Cerebellar nuclear complex (tissue), 1 donor: Measurements from ENCODE around the gene SPDYE2.
"Not testable (repeated sequence)": the region's sequence is repeated elsewhere in the genome, so short reads cannot be mapped to it uniquely, and the experiment has no call there.

Experiments
- DNase-seq, 2 experiments: peaks; one replicate each; lab custom pipeline; 2025; lab: John Stamatoyannopoulos, UW

Gene SPDYE2

GRCh38 chr7:102540604-102541003 lies 10.4 kb upstream of the SPDYE2 start:
- DNase-seq, result not testable (repeated sequence)

DNA sequence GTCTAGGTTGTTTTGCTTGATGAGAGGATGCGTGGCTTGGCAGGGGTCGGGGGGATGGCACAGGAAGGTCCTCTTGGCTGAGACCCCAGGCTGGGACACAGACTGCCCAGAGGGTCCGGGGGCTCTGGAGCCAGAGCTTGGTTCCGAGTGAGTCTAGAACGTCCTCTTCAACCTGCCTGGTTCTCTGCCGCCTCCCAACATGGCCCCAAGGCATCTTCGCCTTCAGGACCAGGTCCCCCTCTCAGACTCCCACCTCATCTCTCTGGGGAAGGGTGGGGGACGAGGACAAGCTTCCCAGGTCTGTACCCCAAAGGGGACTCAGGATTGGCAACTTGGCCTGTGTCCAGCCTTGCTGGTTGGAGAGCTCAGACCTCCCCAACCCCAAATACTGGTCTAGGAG lies 8.9 kb upstream of the SPDYE2 start:
- not testable (repeated sequence) for DNase-seq

DNA sequence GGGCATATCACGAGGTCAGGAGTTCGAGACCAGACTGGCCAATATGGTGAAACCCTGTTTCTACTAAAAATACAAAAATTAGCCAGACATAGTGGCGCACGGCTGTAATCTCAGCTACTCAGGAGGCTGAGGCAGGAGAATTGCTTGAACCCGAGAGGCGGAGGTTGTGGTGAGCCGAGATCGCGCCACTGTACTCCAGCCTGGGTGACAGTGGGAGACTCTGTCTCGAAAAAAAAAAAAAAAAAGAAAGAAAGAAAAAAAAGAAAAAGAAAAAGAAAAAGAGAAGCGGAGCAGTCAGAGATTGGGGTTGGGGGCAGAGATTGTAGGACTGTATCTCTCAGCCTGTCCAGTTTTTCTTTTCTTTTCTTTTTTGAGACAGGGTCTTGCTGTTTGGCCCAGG lies 8.3 kb upstream of the SPDYE2 start:
- not testable (repeated sequence) for DNase-seq

DNA sequence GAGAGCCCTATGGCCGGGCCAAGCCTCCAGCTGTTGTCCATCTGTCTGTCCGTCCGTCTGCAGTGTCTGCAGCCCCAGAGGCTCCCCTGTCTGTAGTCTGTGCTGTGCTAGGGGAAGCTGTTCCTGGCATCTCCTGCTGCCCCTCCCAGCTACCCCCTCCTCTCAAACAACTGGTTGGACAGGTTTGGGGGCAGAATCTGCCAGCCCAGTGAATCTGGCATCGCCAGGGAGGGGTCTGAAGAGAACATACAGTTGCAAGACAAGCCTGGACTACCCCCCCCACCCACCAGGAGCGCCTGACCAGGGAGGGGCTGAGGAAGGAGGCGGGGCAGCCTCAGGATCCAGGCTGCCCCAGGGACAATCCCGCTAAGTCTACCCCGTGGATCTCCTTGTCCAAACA lies 7.4 kb upstream of the SPDYE2 start, which contains the start of gene UPK3BL2:
Gene UPK3BL2 (minus strand): TSS at position 101 of the 400 bp plus-strand sequence. CDS start 60 bp downstream, at position 41.
- DNase-seq, result not testable (repeated sequence)

GRCh38 chr7:102544372-102544771 lies 6.7 kb upstream of the SPDYE2 start:
- DNase-seq, result not testable (repeated sequence)

- not testable (repeated sequence) for DNase-seq
Observed at GRCh38 chr7:102545288-102545687, 5.7 kb upstream of the SPDYE2 start.

DNA sequence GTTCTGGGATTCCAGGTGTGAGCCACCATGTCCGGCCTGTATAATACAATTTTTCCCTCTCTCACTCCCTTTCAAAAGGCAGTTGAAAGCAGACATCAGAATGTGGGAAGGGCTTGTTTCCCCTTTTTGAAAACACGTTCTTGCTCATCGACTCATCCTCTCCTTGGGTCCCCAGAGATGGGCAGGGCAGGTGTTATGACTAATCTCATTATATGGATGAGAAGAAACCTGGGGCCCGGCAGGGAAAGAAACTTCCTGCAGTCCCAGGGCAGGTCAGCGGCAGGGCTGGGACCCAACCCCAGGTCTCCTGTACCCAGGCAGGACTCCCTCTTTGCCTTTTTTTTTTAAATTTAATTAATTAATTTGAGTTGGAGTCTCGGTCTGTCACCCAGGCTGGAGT lies 4.7 kb upstream of the SPDYE2 start:
- DNase-seq, result not testable (repeated sequence)

DNA sequence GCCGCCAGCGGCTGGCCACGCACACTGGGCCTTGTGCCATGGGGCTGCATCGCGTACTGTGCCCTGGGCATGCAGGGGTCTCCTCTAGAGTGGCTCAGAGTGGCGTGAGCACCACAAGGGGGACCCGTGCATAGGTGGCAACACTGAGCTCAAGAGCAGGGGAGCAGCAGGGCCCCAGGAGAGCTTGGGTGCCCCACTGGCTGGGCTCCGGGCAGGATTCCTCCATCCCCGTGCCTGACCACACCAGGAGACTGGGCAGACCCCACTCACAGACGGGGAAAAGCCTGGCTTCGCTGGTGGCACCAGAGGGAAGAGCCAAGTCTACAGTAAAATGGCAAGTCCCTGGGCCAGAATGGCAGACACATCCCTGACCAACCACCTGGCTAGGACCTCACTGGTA lies 17.6 kb downstream of the SPDYE2 start:
- not testable (repeated sequence) for DNase-seq

DNA sequence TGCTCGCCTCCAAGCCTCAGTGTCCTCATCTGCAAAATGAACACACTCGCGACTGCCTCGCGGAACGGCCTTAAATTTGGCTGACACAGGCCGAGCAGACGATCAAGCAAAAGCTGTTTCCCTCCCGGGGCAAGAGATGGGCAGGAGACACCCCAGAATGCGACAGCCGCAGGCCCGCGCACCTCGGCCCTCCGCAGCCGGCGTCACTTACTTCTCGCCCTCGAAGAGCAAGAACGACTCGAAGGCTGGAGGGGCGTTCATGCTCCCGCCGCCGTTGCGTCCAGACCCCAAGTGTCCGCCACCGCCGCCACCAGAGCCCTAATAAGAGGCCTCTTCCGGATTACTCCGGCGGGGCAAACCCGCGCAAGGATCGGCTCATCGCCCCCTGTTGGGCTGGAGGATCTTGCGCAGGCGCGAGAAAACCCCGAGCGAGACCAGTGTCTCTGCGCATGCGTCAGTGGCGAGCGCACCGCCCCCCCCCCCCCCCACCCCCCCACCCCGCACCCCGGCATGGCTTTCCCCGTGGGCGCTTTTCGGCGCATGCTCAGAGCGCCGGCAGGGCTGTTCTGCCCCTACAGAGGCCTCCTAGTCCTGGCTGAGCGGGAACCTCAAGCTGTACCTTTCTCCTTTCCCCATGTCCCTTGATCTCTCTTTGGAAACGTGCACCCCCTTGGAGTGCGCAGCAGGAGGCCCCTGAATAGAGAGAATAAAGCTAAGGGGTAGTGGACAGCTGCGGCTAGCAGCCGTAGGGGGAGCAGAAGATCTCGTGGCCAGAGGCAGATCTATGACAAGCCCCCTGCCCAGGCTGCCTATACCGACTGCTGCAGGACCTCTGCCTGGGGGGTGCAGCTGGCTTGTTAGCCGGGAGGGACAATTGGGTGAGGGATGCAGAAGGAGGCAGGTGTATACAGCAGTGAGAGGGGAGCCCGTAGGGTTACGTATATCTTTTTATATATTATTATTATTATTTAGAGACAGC lies 21.5 kb downstream of the SPDYE2 start, which contains the start of gene POLR2J3:
Gene POLR2J3 (minus strand): TSS at position 323 of the 979 bp plus-strand sequence. CDS start 62 bp downstream, at position 261.
- not testable (repeated sequence) for DNase-seq

DNA sequence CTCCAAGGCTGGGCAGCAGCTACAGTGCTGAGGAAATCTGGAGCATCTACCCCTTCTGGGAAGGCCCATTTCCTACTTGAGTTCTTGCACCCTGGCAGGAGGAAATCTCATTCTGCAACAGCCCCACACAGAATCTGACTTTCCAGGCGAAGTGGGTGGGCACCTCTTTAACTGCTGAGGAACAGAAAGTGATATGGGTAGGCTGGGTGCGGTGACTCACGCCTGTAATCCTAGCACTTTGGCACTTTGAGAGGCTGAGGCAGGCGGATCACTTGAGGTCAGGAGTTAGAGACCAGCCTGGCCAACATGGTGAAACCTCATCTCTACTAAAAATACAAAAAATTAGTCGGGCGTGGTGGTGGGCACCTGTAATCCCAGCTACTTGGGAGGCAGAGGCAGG lies 23.6 kb downstream of the SPDYE2 start:
- DNase-seq, result not testable (repeated sequence)

GRCh38 chr7:102576363-102576762 lies 25.3 kb downstream of the SPDYE2 start:
- DNase-seq, result not testable (repeated sequence)

DNA sequence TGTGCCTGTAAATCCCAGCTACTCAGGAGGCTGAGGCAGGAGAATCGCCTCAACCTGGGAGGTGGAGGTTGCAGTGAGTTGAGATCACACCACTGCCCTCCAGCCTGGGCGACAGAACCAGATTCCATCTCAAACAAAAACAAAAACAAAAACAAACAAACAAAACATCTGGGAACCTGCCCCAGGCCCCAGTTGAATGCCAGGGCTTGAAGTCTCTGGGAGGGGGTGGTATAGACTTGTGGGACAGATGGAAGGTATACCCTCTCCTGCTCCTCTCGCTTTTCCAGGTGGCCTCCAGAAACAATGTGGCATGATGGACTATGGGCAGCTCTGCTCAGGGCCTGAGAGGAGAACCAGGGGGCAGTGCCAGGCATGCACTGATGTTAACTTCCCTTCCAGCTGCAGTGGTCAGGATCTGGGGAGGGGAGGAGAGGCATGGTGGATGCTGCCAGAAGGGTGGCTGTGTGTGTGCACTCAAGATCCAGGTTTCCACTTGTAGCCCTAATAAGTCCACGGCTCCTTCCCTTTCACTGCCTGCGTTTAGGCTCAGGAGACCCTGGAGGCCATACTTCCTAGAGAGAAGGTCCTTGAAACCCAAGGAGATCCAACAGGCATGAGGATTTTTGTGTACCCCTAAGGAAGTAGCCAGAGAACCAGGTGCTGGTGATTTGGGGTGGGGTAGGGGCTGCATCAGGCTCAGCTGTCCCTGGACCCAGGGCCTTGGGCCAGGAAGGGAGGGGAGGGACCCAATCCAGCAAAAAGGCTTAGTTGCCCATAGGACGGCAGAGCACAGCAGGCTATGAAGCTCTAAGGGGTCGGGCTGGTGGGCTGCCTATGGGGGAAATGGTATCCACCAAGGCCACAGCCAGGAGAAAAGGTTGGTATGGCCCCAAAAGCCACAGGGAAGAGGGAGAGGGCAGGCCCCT lies 26.6 kb downstream of the SPDYE2 start:
- DNase-seq, result not testable (repeated sequence)

- DNase-seq, result not testable (repeated sequence)
Observed at GRCh38 chr7:102578486-102578885, 27.5 kb downstream of the SPDYE2 start.

DNA sequence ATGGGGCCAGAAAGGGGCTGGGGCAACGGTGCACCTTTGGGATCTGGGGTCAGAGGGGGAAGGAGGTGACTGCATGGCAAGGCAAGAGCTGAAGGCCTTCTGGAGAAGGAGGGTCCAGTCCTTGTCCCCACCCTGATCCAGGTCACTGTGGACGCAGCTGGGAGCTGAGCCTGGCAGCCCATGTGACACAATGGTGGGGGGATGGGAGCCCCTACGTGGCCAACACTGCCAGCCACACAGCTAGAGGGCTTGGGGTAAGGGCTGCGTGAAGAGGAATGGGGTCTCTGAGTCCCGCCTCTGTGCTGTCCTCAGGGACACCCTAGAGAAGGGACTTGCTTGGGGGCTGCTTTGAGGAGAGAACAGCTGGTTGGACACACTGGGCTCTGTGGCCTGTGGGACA lies 30.7 kb downstream of the SPDYE2 start:
- not testable (repeated sequence) for DNase-seq

- not testable (repeated sequence) for DNase-seq
Observed at GRCh38 chr7:102583495-102583894, 32.5 kb downstream of the SPDYE2 start.

GRCh38 chr7:102589857-102590256 lies 38.8 kb downstream of the SPDYE2 start:
- DNase-seq, result not testable (repeated sequence)

DNA sequence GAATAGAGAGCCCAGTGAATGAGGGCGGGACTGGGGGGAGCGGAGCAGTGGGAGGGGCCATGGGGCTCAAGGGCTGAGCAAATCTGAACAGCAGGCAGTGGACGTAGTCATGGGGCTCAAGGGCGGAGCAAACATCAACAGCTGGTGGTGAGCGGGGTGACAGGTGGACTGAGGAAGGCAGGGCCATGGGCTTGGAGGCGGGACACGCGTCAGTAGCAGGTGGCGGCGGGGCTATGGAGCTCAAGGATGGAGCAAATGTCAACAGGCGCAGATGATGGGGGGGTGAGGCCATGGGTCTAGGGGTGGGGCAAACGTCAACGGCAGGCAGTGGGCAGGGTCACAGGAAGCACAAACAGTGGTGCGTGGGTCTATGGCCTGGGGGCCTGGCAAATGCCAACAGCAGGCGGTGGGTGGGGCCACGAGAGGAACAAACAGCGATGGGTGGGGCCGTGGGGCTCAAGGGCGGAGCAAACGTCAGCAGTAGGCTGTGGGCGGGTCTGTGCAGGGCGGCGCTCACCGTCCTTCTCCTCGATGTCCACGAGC lies 41.5 kb downstream of the SPDYE2 start:
- not testable (repeated sequence) for DNase-seq

GRCh38 chr7:102593637-102594334 lies 42.8 kb downstream of the SPDYE2 start:
- not testable (repeated sequence) for DNase-seq

- DNase-seq, result not testable (repeated sequence)
Observed at GRCh38 chr7:102596036-102596435, 45.0 kb downstream of the SPDYE2 start.

GRCh38 chr7:102599699-102600098 lies 48.7 kb downstream of the SPDYE2 start:
- DNase-seq, result not testable (repeated sequence)

GRCh38 chr7:102602317-102602716 lies 51.3 kb downstream of the SPDYE2 start:
- DNase-seq, result not testable (repeated sequence)
